Prostate gland (tissue), 2 donors: ENCODE measurements around the gene NOTO.

ENCODE experiments used
- CTCF ChIP-seq, 4 experiments: fragments of 200-600 bp in 2 of 4; fragments of 450-650 bp in 2 of 4; sonication (generic) in 2 of 4; IDR thresholded peaks; 1 replicate in 3 of 4; 2 replicates in 1 of 4; pipeline ENCODE4 v1.5.1; 2016 to 2019; ENCODE audit warnings: antibody characterized with exemption in 4 of 4, mild to moderate bottlenecking in 2 of 4, moderate library complexity in 2 of 4
- POLR2A ChIP-seq: fragments of 450-650 bp; IDR thresholded peaks from one replicate; pipeline ENCODE4 v1.6.1; 2016; ENCODE audit warnings: antibody characterized with exemption, mild to moderate bottlenecking

DNA sequence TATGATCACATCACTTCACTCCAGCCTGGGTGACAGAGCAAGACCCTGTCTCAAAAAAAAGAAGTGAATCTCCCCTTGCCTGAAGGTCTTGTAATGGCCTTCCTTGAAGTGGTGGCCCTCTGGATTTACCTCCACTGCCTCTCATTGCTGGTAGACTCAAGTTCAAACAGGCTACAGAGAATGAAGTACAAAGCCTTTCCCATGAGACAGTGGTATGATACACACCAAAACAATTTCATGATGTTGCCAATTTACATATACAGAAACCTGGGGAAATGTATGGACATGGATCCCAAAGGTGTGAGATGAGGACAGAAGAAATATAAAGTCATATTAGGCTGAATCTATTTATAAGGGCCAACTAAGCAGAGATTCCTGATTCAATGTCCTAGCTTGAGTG is 4.8 kb upstream of the NOTO start:
- TF ChIP-seq POLR2A (no peak), CTCF (IDR thresholded peaks at IDR 0.05) (no peak)
